Dendritic cell treated with granulocyte-macrophage colony-stimulating factor and Interleukin-4, amounts not matched to agents 40 ng/mL and 50 ng/mL, for 4 days (primary cell): ENCODE data around the gene PCDH12.
A peak's percentile ranks its signal among the peaks of the same experiment; 100 is the strongest.

ENCODE experiments used
- H3K27ac Mint-ChIP-seq: one replicate; pipeline ENCODE4 v1.8.0; 2022; ENCODE audit warnings: mild to moderate bottlenecking, mixed read lengths
- H3K27me3 Mint-ChIP-seq: one replicate; pipeline ENCODE4 v1.8.0; 2022; ENCODE audit warnings: mild to moderate bottlenecking, mixed read lengths
- H3K36me3 Mint-ChIP-seq: one replicate; pipeline ENCODE4 v1.8.0; 2022; ENCODE audit warnings: low read depth, mixed read lengths
- H3K4me1 Mint-ChIP-seq: one replicate; pipeline ENCODE4 v1.8.0; 2022; ENCODE audit warnings: low read depth, mixed read lengths
- H3K4me3 Mint-ChIP-seq: one replicate; pipeline ENCODE4 v1.8.0; 2022; ENCODE audit warnings: mild to moderate bottlenecking, moderate library complexity, mixed read lengths
- H3K9me3 Mint-ChIP-seq: one replicate; pipeline ENCODE4 v1.8.0; 2022; ENCODE audit warnings: mixed read lengths
- intact Hi-C: fragments of 100-400 bp; cut with micrococcal nuclease; formaldehyde crosslinking; loops from one replicate; pipeline ENCODE4 v1.15.0; 2022

Gene PCDH12

GRCh38 chr5:141958113-141958512 is at the start of gene PCDH12:
PCDH12 (minus strand) TSS chr5:141958202; CDS start chr5:141957851, 351 bp downstream.
- H3K4me1 Mint-ChIP-seq: peaks cover 65% of the 10 kb centered on the region
- intact Hi-C loops: no loop called here
- H3K9me3 Mint-ChIP-seq: no peaks in the 10 kb centered on the region
- peak within 1 kb of the TSS; percentile 34 for H3K4me3 Mint-ChIP-seq
- peak within 1 kb of the TSS; percentile 51 for H3K27ac Mint-ChIP-seq
- H3K27me3 Mint-ChIP-seq: peaks cover 6% of the 10 kb centered on the region
- H3K36me3 Mint-ChIP-seq: no peaks in the 10 kb centered on the region

GRCh38 chr5:142007237-142007544 is 49.2 kb upstream of the PCDH12 start:
- H3K4me1 Mint-ChIP-seq: peaks cover 54% of the 10 kb centered on the region
- H3K36me3 Mint-ChIP-seq: peaks cover 99% of the 10 kb centered on the region
- no peaks in the 10 kb centered on the region for H3K27me3 Mint-ChIP-seq
- no peak overlapping the region for H3K4me3 Mint-ChIP-seq
- H3K27ac Mint-ChIP-seq: peak overlapping the region; percentile 48
- intact Hi-C loops: no loop called here
- no peaks in the 10 kb centered on the region for H3K9me3 Mint-ChIP-seq

- intact Hi-C loops: no loop called here
- H3K36me3 Mint-ChIP-seq: peaks cover 99% of the 10 kb centered on the region
- no peaks in the 10 kb centered on the region for H3K27me3 Mint-ChIP-seq
- peaks cover 48% of the 10 kb centered on the region for H3K4me1 Mint-ChIP-seq
- no peaks in the 10 kb centered on the region for H3K9me3 Mint-ChIP-seq
- no peak overlapping the region for H3K4me3 Mint-ChIP-seq
- H3K27ac Mint-ChIP-seq: peak overlapping the region; percentile 48
These were observed 48.6 kb upstream of the PCDH12 start for GRCh38 chr5:142006363-142007236.

GRCh38 chr5:142003266-142003800 is 45.3 kb upstream of the PCDH12 start:
- H3K4me1 Mint-ChIP-seq: peaks cover 36% of the 10 kb centered on the region

GRCh38 chr5:142000704-142001484 is 42.9 kb upstream of the PCDH12 start:
- intact Hi-C loops: no loop called here
- Mint-ChIP-seq H3K9me3 (no peaks in the 10 kb centered on the region), H3K36me3 (peaks cover 97% of the 10 kb centered on the region), H3K27me3 (no peaks in the 10 kb centered on the region), H3K4me3 (no peak overlapping the region), H3K27ac (no peak overlapping the region), H3K4me1 (peaks cover 21% of the 10 kb centered on the region)

More at GRCh38 chr5:142003266-142003800, 45.3 kb upstream of the PCDH12 start:
- H3K4me3 Mint-ChIP-seq: no peak overlapping the region
- no peak overlapping the region for H3K27ac Mint-ChIP-seq
- H3K27me3 Mint-ChIP-seq: no peaks in the 10 kb centered on the region
- H3K36me3 Mint-ChIP-seq: peaks cover 100% of the 10 kb centered on the region
- intact Hi-C loops: no loop called here
- no peaks in the 10 kb centered on the region for H3K9me3 Mint-ChIP-seq

- no peaks in the 10 kb centered on the region for H3K27me3 Mint-ChIP-seq
- no peak overlapping the region for H3K4me3 Mint-ChIP-seq
- peaks cover 19% of the 10 kb centered on the region for H3K4me1 Mint-ChIP-seq
- H3K36me3 Mint-ChIP-seq: peaks cover 95% of the 10 kb centered on the region
- no peaks in the 10 kb centered on the region for H3K9me3 Mint-ChIP-seq
- intact Hi-C loops: no loop called here
- H3K27ac Mint-ChIP-seq: no peak overlapping the region
These were observed 42.2 kb upstream of the PCDH12 start for GRCh38 chr5:142000173-142000572.

- intact Hi-C loops: no loop called here
- Mint-ChIP-seq H3K27ac (no peak overlapping the region), H3K27me3 (no peaks in the 10 kb centered on the region), H3K4me1 (peaks cover 10% of the 10 kb centered on the region), H3K4me3 (no peak overlapping the region), H3K36me3 (peaks cover 92% of the 10 kb centered on the region), H3K9me3 (no peaks in the 10 kb centered on the region)
These were observed 39.5 kb upstream of the PCDH12 start for GRCh38 chr5:141997358-141997960.

GRCh38 chr5:141995656-141996055 is 37.7 kb upstream of the PCDH12 start:
- Mint-ChIP-seq H3K4me3 (no peak overlapping the region), H3K4me1 (peaks cover 10% of the 10 kb centered on the region), H3K36me3 (peaks cover 85% of the 10 kb centered on the region), H3K27me3 (no peaks in the 10 kb centered on the region), H3K9me3 (no peaks in the 10 kb centered on the region), H3K27ac (no peak overlapping the region)
- intact Hi-C loops: no loop called here

GRCh38 chr5:141994511-141995136 is 36.6 kb upstream of the PCDH12 start:
- no peaks in the 10 kb centered on the region for H3K9me3 Mint-ChIP-seq
- no peak overlapping the region for H3K4me3 Mint-ChIP-seq
- peaks cover 10% of the 10 kb centered on the region for H3K4me1 Mint-ChIP-seq
- intact Hi-C loops: no loop called here
- H3K27ac Mint-ChIP-seq: no peak overlapping the region
- peaks cover 85% of the 10 kb centered on the region for H3K36me3 Mint-ChIP-seq
- H3K27me3 Mint-ChIP-seq: no peaks in the 10 kb centered on the region

GRCh38 chr5:141992349-141992963 is 34.5 kb upstream of the PCDH12 start:
- H3K4me3 Mint-ChIP-seq: no peak overlapping the region
- peaks cover 85% of the 10 kb centered on the region for H3K36me3 Mint-ChIP-seq

GRCh38 chr5:141989720-141990119 is 31.7 kb upstream of the PCDH12 start:
- intact Hi-C loops: loop anchor here (10.0 kb wide), 1 partner anchor 705 kb away; no protein-coding TSS in a partner anchor
- no peak overlapping the region for H3K4me3 Mint-ChIP-seq
- H3K4me1 Mint-ChIP-seq: no peaks in the 10 kb centered on the region
- no peaks in the 10 kb centered on the region for H3K27me3 Mint-ChIP-seq
- no peak overlapping the region for H3K27ac Mint-ChIP-seq
- H3K9me3 Mint-ChIP-seq: no peaks in the 10 kb centered on the region
- peaks cover 91% of the 10 kb centered on the region for H3K36me3 Mint-ChIP-seq

More at GRCh38 chr5:141992349-141992963, 34.5 kb upstream of the PCDH12 start:
- intact Hi-C loops: loop anchor here (1.0 kb wide), 1 partner anchor 153 kb away; no protein-coding TSS in a partner anchor
- H3K27me3 Mint-ChIP-seq: no peaks in the 10 kb centered on the region
- H3K27ac Mint-ChIP-seq: no peak overlapping the region
- H3K4me1 Mint-ChIP-seq: peaks cover 10% of the 10 kb centered on the region
- no peaks in the 10 kb centered on the region for H3K9me3 Mint-ChIP-seq

- intact Hi-C loops: loop anchor here (10.0 kb wide), 1 partner anchor 709 kb away; no protein-coding TSS in a partner anchor
- H3K27ac Mint-ChIP-seq: no peak overlapping the region
- peaks cover 98% of the 10 kb centered on the region for H3K36me3 Mint-ChIP-seq
- H3K4me3 Mint-ChIP-seq: no peak overlapping the region
- no peaks in the 10 kb centered on the region for H3K9me3 Mint-ChIP-seq
- H3K4me1 Mint-ChIP-seq: no peaks in the 10 kb centered on the region
- no peaks in the 10 kb centered on the region for H3K27me3 Mint-ChIP-seq
These were observed 28.1 kb upstream of the PCDH12 start for GRCh38 chr5:141986072-141986471.

- H3K4me3 Mint-ChIP-seq: no peak overlapping the region
- H3K27ac Mint-ChIP-seq: no peak overlapping the region
- H3K4me1 Mint-ChIP-seq: no peaks in the 10 kb centered on the region
- H3K9me3 Mint-ChIP-seq: no peaks in the 10 kb centered on the region
- intact Hi-C loops: loop anchor here (10.0 kb wide), 1 partner anchor 712 kb away; no protein-coding TSS in a partner anchor
- H3K36me3 Mint-ChIP-seq: peaks cover 100% of the 10 kb centered on the region
- no peaks in the 10 kb centered on the region for H3K27me3 Mint-ChIP-seq
These were observed 24.6 kb upstream of the PCDH12 start for GRCh38 chr5:141982626-141983025.
